Fibroblast of lung (primary cell): Measurements from ENCODE around the gene KRT6B.

ENCODE experiments used
- EZH2 ChIP-seq: IDR thresholded peaks from 2 replicates; pipeline ENCODE4 v1.5.1; 2012; ENCODE audit warnings: low read length, control low read depth, mild to moderate bottlenecking; ENCODE audit errors: missing control alignments
- TF ChIP-seq, protein P1 (sequence below), 2 donors: IDR thresholded peaks in 1 of 2; conservative IDR thresholded peaks in 1 of 2; 1 replicate in 1 of 2; 2 replicates in 1 of 2; pipeline ENCODE4 v1.5.1; 2011 to 2012; ENCODE audit warnings: low read length in 2 of 2, control low read depth in 1 of 2, inconsistent platforms in 1 of 2, low read depth in 1 of 2, mild to moderate bottlenecking in 1 of 2

- no peak for TF ChIP-seq EZH2
- TF ChIP-seq, protein P1, sequence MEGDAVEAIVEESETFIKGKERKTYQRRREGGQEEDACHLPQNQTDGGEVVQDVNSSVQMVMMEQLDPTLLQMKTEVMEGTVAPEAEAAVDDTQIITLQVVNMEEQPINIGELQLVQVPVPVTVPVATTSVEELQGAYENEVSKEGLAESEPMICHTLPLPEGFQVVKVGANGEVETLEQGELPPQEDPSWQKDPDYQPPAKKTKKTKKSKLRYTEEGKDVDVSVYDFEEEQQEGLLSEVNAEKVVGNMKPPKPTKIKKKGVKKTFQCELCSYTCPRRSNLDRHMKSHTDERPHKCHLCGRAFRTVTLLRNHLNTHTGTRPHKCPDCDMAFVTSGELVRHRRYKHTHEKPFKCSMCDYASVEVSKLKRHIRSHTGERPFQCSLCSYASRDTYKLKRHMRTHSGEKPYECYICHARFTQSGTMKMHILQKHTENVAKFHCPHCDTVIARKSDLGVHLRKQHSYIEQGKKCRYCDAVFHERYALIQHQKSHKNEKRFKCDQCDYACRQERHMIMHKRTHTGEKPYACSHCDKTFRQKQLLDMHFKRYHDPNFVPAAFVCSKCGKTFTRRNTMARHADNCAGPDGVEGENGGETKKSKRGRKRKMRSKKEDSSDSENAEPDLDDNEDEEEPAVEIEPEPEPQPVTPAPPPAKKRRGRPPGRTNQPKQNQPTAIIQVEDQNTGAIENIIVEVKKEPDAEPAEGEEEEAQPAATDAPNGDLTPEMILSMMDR (conservative IDR thresholded peaks at IDR 0.05 in 1 of 2, IDR thresholded peaks at IDR 0.05 in 1 of 2; ENCODE audit: low read depth in 1 of 2, low read length in 2 of 2): no peak
Observed at GRCh38 chr12:52458861-52459260, 6.9 kb upstream of the KRT6B start.
